BJ (cell line): Measurements from ENCODE around the gene GPR83. TPM values are rescaled to one million over a fixed set of nuclear protein-coding genes. Genes with fewer than 3 reads are reported as not detected.

Source experiments
- CTCF ChIA-PET: fragments of 350-600 bp; formaldehyde crosslinking; extraction: SDS; loops from one replicate; lab custom pipeline; 2021; ENCODE audit warnings: antibody characterized with exemption, inconsistent platforms; lab: Yijun Ruan, JAX
- POLR2A ChIA-PET: fragments of 300-600 bp; sonication (Branson Sonifier 250); formaldehyde crosslinking; extraction: SDS; loops from one replicate; lab custom pipeline; 2021; ENCODE audit warnings: antibody characterized with exemption; lab: Charles Lee
- DNase-seq: peaks from one replicate; pipeline ENCODE4 v3.0.0-alpha.2; 2011; ENCODE audit warnings: low read depth
- H3K27me3 ChIP-seq: 2 replicates; pipeline ENCODE4 v1.6.0; 2011; ENCODE audit warnings: low read length; ENCODE audit not compliant: control insufficient read depth, insufficient read depth
- H3K36me3 ChIP-seq: 2 replicates; pipeline ENCODE4 v1.5.1; 2011; ENCODE audit warnings: low read length; ENCODE audit not compliant: control insufficient read depth, insufficient read depth
- H3K4me3 ChIP-seq: 2 replicates; pipeline ENCODE4 v1.5.1; 2011; ENCODE audit warnings: low read depth, mild to moderate bottlenecking, control low read depth, low read length
- CTCF ChIP-seq: IDR thresholded peaks from 2 replicates; pipeline ENCODE4 v1.5.1; 2011; ENCODE audit warnings: low read depth, mild to moderate bottlenecking, control low read depth, inconsistent platforms, low read length, moderate library complexity; ENCODE audit not compliant: insufficient read depth
- polyA plus RNA-seq: library from polyadenylated mRNA; depleted of rRNA; stranded (reverse); fragments of >200 nt; gene quantifications from 2 replicates; pipeline ENCODE4 v1.2.3, GENCODE V29; 2011; rRNA removed

GPR83 gene
- polyA plus RNA-seq, 1 experiment = 0.04 TPM

DNA sequence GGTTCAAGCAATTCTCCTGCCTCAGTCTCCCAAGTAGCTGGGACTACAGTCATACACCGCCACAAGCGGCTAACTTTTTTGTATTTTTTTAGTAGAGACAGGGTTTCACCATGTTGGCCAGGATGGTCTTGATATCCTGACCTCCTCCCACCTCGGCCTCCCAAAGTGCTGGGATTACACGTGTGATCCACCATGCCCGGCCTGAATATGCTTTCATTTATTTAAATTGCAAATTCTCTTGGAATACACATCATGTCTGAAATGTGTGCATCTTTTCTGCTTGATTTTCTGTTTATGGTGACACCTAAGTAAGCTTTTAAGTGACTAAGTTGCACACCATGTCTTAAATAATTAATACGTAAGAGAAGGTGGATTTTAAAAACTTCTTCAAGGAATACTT is 65.2 kb downstream of the GPR83 start:
- ChIA-PET CTCF (no interaction called here), POLR2A (no interaction called here)
- no peak for TF ChIP-seq CTCF
- no peak for DNase-seq
- no peaks in the 10 kb centered on the region for H3K36me3 ChIP-seq
- H3K27me3 ChIP-seq = no peaks in the 10 kb centered on the region
- H3K4me3 ChIP-seq = no peak overlapping the region

DNA sequence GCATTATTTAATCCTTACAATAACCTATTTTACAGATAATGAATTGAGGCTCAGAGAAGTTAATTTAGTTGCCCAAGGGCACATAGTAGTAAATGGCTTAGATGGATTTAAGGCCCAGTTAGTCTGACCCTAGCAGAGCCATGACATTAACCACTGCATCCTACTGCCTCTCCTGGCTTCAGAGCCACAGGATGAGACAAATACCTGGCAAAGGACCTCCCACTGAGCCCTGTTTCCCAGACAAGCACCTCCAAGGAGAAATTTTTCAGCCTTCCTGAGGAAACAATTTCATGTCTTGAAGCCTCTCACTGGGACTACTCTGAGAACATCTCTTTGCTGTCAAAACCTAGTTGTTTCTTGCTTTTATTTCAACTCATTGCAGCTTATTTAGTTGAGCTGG is 68.4 kb downstream of the GPR83 start:
- TF ChIP-seq CTCF = no peak
- Histone ChIP-seq H3K36me3 (no peaks in the 10 kb centered on the region), H3K27me3 (no peaks in the 10 kb centered on the region; the same call in 1 of the 2 replicates), H3K4me3 (no peak overlapping the region)
- POLR2A ChIA-PET = no interaction called here
- no peak for DNase-seq
- CTCF ChIA-PET = interaction anchor here (1.7 kb wide), 1 partner anchor 438 kb away, joined by 6 read pairs; no protein-coding TSS in a partner anchor

GRCh38 chr11:94330789-94331188 is 70.4 kb downstream of the GPR83 start:
- H3K27me3 ChIP-seq = no peaks in the 10 kb centered on the region; the same call in 1 of the 2 replicates
- no peak for TF ChIP-seq CTCF
- POLR2A ChIA-PET = no interaction called here
- CTCF ChIA-PET = no interaction called here
- no peak for DNase-seq
- no peaks in the 10 kb centered on the region for H3K36me3 ChIP-seq
- H3K4me3 ChIP-seq = no peak overlapping the region

DNA sequence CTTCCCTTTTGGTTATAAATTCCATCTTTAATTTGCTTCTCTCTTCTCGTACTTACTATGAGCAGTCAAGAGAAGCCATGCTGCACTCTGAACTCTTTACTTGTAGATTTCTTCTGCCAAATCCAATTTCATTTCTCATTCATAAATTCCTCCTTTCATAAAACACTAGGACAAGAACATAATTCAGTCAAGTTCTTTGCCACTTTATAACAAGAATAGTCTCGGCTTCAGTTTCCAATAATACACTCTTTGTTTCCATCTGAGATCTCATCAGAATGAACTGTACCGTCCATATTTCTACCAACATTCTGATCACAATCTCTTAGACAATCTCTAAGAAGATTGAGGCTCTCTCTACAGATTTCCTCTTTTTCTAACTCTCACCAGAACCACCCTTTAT is 71.7 kb downstream of the GPR83 start:
- ChIA-PET POLR2A (no interaction called here), CTCF (no interaction called here)
- no peaks in the 10 kb centered on the region; the same call in 1 of the 2 replicates for H3K27me3 ChIP-seq
- no peak for TF ChIP-seq CTCF
- no peak overlapping the region for H3K4me3 ChIP-seq
- H3K36me3 ChIP-seq = no peaks in the 10 kb centered on the region
- DNase-seq = no peak

DNA sequence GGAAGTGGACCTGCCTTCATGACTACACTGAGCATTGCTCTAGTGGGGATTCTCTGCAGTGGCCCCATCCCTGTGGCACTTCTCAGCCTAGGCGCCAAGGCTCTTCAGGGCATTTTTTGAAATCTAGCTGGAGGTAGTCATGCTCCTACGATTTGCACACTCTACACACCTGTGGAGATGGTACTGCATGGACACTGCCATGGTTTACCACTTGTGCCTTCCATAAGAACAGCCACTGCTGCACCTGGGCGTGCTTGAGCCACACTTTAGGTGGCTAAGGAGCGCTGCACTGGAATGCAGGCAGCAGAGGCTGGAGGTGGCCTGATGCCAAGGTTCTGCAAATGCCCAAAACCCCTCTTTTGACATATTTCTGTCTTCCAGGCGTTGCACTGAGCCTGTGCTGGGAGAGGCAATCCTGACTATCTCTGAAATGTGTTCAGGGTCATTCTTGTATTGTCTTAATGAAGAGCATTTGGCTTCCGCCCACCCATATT is 72.6 kb downstream of the GPR83 start:
- ChIA-PET CTCF (no interaction called here), POLR2A (no interaction called here)
- TF ChIP-seq CTCF = no peak
- DNase-seq = no peak
- H3K36me3 ChIP-seq = no peaks in the 10 kb centered on the region
- H3K4me3 ChIP-seq = no peak overlapping the region
- no peaks in the 10 kb centered on the region; the same call in 1 of the 2 replicates for H3K27me3 ChIP-seq

Other genes with a start within 250 kb of the GPR83 start
- not detected in 2 replicates for gene IZUMO1R, start 96.8 kb downstream of the GPR83 start, polyA plus RNA-seq
- gene MRE11, start 92.4 kb upstream of the GPR83 start, polyA plus RNA-seq = 2.6 and 7.8 TPM in 2 replicates
- 8.1 and 13.2 TPM in 2 replicates for gene ANKRD49, start 92.6 kb upstream of the GPR83 start, polyA plus RNA-seq
- not detected in 2 replicates for gene C11orf97, start 111.0 kb upstream of the GPR83 start, polyA plus RNA-seq
- 1.9 and 2.3 TPM in 2 replicates for gene FUT4, start 142.5 kb upstream of the GPR83 start, polyA plus RNA-seq
- gene PIWIL4, start 165.9 kb upstream of the GPR83 start, polyA plus RNA-seq = 1.6 and 2.7 TPM in 2 replicates